SK-N-SH (cell line): ENCODE results near the gene TEPSIN. TPM values are rescaled to one million over a fixed set of nuclear protein-coding genes. Genes with fewer than 3 reads are reported as not detected.

Source experiments
- CTCF ChIA-PET: fragments of 300-600, 350-600 bp; formaldehyde crosslinking; extraction: SDS; loops from one replicate; lab custom pipeline; 2021; lab: Yijun Ruan, JAX
- POLR2A ChIA-PET: fragments of 350-600 bp; sonication (Branson Sonifier 250); formaldehyde crosslinking; extraction: SDS; loops from one replicate; lab custom pipeline; 2020; ENCODE audit warnings: antibody characterized with exemption, inconsistent platforms; lab: Yijun Ruan, JAX
- DNase-seq: peaks from one replicate; pipeline ENCODE4 v3.0.0; 2012
- H2AFZ ChIP-seq: fragments of 200-600 bp; sonication (generic); 2 replicates; pipeline ENCODE4 v1.8.1; 2016; ENCODE audit warnings: antibody characterized with exemption, mild to moderate bottlenecking, low read depth
- H3F3A ChIP-seq: fragments of 200-600 bp; sonication (generic); replicated peaks from 2 replicates; pipeline ENCODE3; 2016; ENCODE audit warnings: antibody characterized with exemption, mild to moderate bottlenecking; ENCODE audit not compliant: insufficient read depth
- H3K27ac ChIP-seq, 2 experiments: fragments of 200-500 bp in 1 of 2; fragments of 200-600 bp in 1 of 2; sonication (Bioruptor generic) in 1 of 2; sonication (generic), shearing (Covaris generic) in 1 of 2; 2 replicates each; pipeline versions ENCODE4 v1.5.1 to v1.6.1; 2014 to 2016; ENCODE audit warnings: low read depth in 2 of 2, inconsistent platforms in 1 of 2, low read length in 1 of 2, mild to moderate bottlenecking in 1 of 2, mixed read lengths in 1 of 2
- H3K27me3 ChIP-seq: fragments of 200-600 bp; sonication (generic), shearing (Covaris generic); 2 replicates; pipeline ENCODE4 v1.6.1; 2016; ENCODE audit warnings: mixed run types; ENCODE audit not compliant: insufficient read depth
- H3K36me3 ChIP-seq, 2 experiments: fragments of 200-500 bp in 1 of 2; fragments of 200-600 bp in 1 of 2; sonication (Bioruptor generic) in 1 of 2; sonication (generic) in 1 of 2; replicated peaks in 1 of 2; 2 replicates each; pipeline versions ENCODE3 to v1.5.1; 2014 to 2016; ENCODE audit warnings: low read length in 1 of 2, mild to moderate bottlenecking in 1 of 2; ENCODE audit not compliant: insufficient read depth in 2 of 2, control insufficient read depth in 1 of 2
- H3K4me1 ChIP-seq, 2 experiments: fragments of 200-500 bp in 1 of 2; fragments of 200-600 bp in 1 of 2; sonication (Bioruptor generic) in 1 of 2; sonication (generic), shearing (Covaris generic) in 1 of 2; 2 replicates each; pipeline versions ENCODE4 v1.5.1 to v1.6.1; 2014 to 2016; ENCODE audit warnings: low read depth in 1 of 2, low read length in 1 of 2, mixed run types in 1 of 2; ENCODE audit not compliant: insufficient read depth in 2 of 2, control insufficient read depth in 1 of 2
- H3K4me2 ChIP-seq: fragments of 200-600 bp; sonication (generic), shearing (Covaris generic); 2 replicates; pipeline ENCODE4 v1.6.1; 2017; ENCODE audit warnings: mixed run types
- H3K4me3 ChIP-seq, 2 experiments: fragments of 200-500 bp in 1 of 2; fragments of 200-600 bp in 1 of 2; sonication (Bioruptor generic) in 1 of 2; sonication (generic), shearing (Covaris generic) in 1 of 2; 2 replicates each; pipeline versions ENCODE4 v1.5.1 to v1.8.1; 2014 to 2016; ENCODE audit warnings: low read depth in 2 of 2, inconsistent platforms in 1 of 2, low read length in 1 of 2, mild to moderate bottlenecking in 1 of 2, mixed read lengths in 1 of 2, moderate library complexity in 1 of 2
- H3K79me2 ChIP-seq: fragments of 200-600 bp; sonication (generic); 2 replicates; pipeline ENCODE4 v1.8.1; 2017; ENCODE audit warnings: mild to moderate bottlenecking; ENCODE audit not compliant: insufficient read depth
- H3K9ac ChIP-seq: fragments of 200-600 bp; sonication (generic); 2 replicates; pipeline ENCODE4 v1.6.1; 2017; ENCODE audit warnings: mixed run types
- H3K9me2 ChIP-seq: fragments of 200-600 bp; sonication (generic); 2 replicates; pipeline ENCODE4 v1.6.1; 2017; ENCODE audit warnings: mixed run types
- H3K9me3 ChIP-seq: fragments of 200-600 bp; sonication (generic); 2 replicates; pipeline ENCODE4 v1.6.1; 2017; ENCODE audit warnings: mixed run types, mild to moderate bottlenecking, moderate library complexity
- H4K20me1 ChIP-seq: fragments of 200-600 bp; sonication (generic); 2 replicates; pipeline ENCODE4 v1.6.1; 2017; ENCODE audit warnings: mild to moderate bottlenecking, mixed run types; ENCODE audit not compliant: insufficient read depth
- ELF1 ChIP-seq: IDR thresholded peaks from 2 replicates; pipeline ENCODE4 v1.4.0; 2012
- EZH2phosphoT487 ChIP-seq: fragments of 200-600 bp; sonication (generic); IDR thresholded peaks from 2 replicates; pipeline ENCODE4 v1.6.1; 2017; ENCODE audit warnings: low read depth, mixed run types, mild to moderate bottlenecking, antibody characterized with exemption, moderate library complexity, borderline replicate concordance
- FOXM1 ChIP-seq: IDR thresholded peaks from 2 replicates; pipeline ENCODE4 v1.4.0; 2012; ENCODE audit warnings: low read depth, mild to moderate bottlenecking
- GATA2 ChIP-seq: sonication (generic); formaldehyde crosslinking; IDR thresholded peaks from 2 replicates; pipeline ENCODE4 v1.5.0; 2020; ENCODE audit warnings: mild to moderate bottlenecking, missing genetic modification reagents
- IRF3 ChIP-seq: fragments of 150-350 bp; IDR thresholded peaks from 2 replicates; pipeline ENCODE4 v1.6.1; 2016; ENCODE audit warnings: mild to moderate bottlenecking, low read depth, low read length
- JUND ChIP-seq: IDR thresholded peaks from 2 replicates; pipeline ENCODE4 v1.4.0; 2012
- MAX ChIP-seq: IDR thresholded peaks from 2 replicates; pipeline ENCODE4 v1.4.0; 2012; ENCODE audit warnings: low read depth
- NFIC ChIP-seq: IDR thresholded peaks from 2 replicates; pipeline ENCODE4 v1.4.0; 2012; ENCODE audit warnings: borderline replicate concordance
- RAD21 ChIP-seq: IDR thresholded peaks from 2 replicates; pipeline ENCODE4 v1.6.1; 2012; ENCODE audit warnings: mild to moderate bottlenecking, low read length
- RFX5 ChIP-seq: IDR thresholded peaks from 2 replicates; pipeline ENCODE4 v1.6.1; 2012; ENCODE audit warnings: mild to moderate bottlenecking, improper control_type of control experiment, low read length
- RXRA ChIP-seq: IDR thresholded peaks from 2 replicates; pipeline ENCODE4 v1.4.0; 2012; ENCODE audit warnings: low read depth, mild to moderate bottlenecking, borderline replicate concordance
- SIN3A ChIP-seq: IDR thresholded peaks from 2 replicates; pipeline ENCODE4 v1.6.1; 2012; ENCODE audit warnings: low read depth, mild to moderate bottlenecking, low read length, moderate library complexity, borderline replicate concordance
- TCF12 ChIP-seq: IDR thresholded peaks from 2 replicates; pipeline ENCODE4 v1.4.0; 2012
- TEAD4 ChIP-seq: IDR thresholded peaks from 2 replicates; pipeline ENCODE4 v1.4.0; 2012; ENCODE audit warnings: mild to moderate bottlenecking, borderline replicate concordance; ENCODE audit not compliant: insufficient read depth
- YY1 ChIP-seq: IDR thresholded peaks from 2 replicates; pipeline ENCODE4 v1.4.0; 2012; ENCODE audit warnings: low read depth, mild to moderate bottlenecking
- WGBS: methylation state at CpG from one replicate; pipeline ENCODE4 v1.1.6; 2017; ENCODE audit warnings: low lambda C conversion rate; 5-methylcytosine and 5-hydroxymethylcytosine counted together
- polyA plus RNA-seq, 3 experiments: library from polyadenylated mRNA; depleted of rRNA; stranded (reverse); fragments of >200 nt; gene quantifications; 2 replicates each; pipeline ENCODE4 v1.2.3, GENCODE V29; 2012
- TF ChIP-seq, protein P1 (sequence below): fragments of 150-350 bp; IDR thresholded peaks from 2 replicates; pipeline ENCODE4 v1.6.1; 2017; ENCODE audit warnings: antibody characterized with exemption, low read length, low read depth, borderline replicate concordance

Gene TEPSIN
- polyA plus RNA-seq, 1 of the 3 experiments (the other 2 are of a cell fraction) = 35.3 TPM

- Histone ChIP-seq H3K27me3 (no peaks in the 10 kb centered on the region), H3K9me2 (no peaks in the 10 kb centered on the region), H3K9ac (no peak overlapping the region), H3K4me3 (no peak overlapping the region), H4K20me1 (peaks cover 25% of the 10 kb centered on the region), H3K79me2 (peaks cover 11% of the 10 kb centered on the region; the same call in 1 of the 2 replicates), H3K9me3 (no peaks in the 10 kb centered on the region), H2AFZ (no peak overlapping the region), H3K36me3 (peaks cover 18 to 55% of the 10 kb centered on the region in 2 experiments), H3K4me2 (no peak overlapping the region), H3K4me1 (peaks cover 0 to 21% of the 10 kb centered on the region in 2 experiments; a peak in 1 of 4 replicates), H3K27ac (no peak overlapping the region), H3F3A (no peaks in the 10 kb centered on the region)
- no peak for DNase-seq
- WGBS = 97% methylated on average over 18 of the region's 24 CpGs
- POLR2A ChIA-PET = no interaction called here
- TF ChIP-seq, protein P1, sequence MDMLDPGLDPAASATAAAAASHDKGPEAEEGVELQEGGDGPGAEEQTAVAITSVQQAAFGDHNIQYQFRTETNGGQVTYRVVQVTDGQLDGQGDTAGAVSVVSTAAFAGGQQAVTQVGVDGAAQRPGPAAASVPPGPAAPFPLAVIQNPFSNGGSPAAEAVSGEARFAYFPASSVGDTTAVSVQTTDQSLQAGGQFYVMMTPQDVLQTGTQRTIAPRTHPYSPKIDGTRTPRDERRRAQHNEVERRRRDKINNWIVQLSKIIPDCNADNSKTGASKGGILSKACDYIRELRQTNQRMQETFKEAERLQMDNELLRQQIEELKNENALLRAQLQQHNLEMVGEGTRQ = no peak
- TF ChIP-seq YY1 (no peak), MAX (no peak), IRF3 (no peak), NFIC (no peak), GATA2 (CRISPR knock-in tag) (no peak), RAD21 (no peak), TEAD4 (no peak), JUND (no peak)
- CTCF ChIA-PET = interaction anchor here (1.2 to 4.7 kb wide), 3 partner anchors 11 to 28 kb away, joined by 4 to 55 read pairs (median 4); partner anchors contain the start of gene SLC38A10
These were observed 41.7 kb upstream of the TEPSIN start for GRCh38 chr17:81280571-81280970.

DNA sequence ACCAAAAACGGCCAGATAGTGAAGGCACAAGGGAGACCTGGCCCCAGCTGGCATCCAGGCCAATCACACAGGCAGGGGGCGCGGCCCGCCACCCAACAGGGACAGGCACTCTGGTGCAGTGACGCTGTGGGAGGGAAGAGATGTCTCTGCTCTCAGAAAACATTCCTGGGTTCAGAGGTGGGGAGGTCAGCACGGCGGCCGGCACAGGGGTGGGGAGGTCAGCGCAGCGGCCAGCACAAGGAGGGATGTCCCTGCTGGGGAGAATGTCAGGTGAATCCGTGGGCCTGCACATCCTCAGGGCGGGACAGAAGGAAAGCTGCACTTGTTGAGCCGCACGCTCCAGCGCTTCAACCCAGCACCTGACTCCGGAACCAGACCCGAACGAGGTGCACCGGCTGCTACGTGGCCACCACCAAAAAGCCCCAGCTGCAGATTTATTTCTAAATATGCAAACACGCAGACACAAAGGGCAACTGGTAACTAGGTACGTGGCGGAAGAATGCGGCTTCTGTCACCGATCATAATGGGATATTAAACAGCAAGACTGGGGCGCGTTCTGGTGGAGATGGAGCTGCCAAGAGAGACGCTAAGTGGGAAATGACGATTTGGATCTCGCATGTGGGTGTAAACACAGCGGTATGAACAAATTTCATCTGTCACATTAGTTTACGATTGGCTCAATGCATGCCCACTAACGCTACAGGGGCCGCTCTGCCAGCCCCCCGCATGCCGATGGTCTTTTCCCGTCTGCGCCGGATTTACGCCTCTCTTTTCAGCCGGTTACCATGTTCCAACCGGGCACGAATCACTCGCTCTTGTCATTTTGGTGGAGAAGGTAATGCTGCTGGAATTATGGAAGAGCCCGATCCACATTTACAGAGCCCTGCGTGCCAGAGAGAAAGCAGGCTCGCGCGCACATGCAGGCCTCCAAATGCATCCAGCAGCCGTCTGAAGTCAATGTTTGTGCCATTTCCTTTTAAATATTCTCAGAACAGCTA, 40.7 kb upstream of the TEPSIN start:
- no peak for DNase-seq
- peaks cover 15% of the 10 kb centered on the region; the same call in 1 of the 2 replicates for H4K20me1 ChIP-seq
- peaks cover 3% of the 10 kb centered on the region; the same call in 1 of the 2 replicates for H3K79me2 ChIP-seq
- no peak overlapping the region for H3K9ac ChIP-seq
- H3K4me1 ChIP-seq = peaks cover 0 to 21% of the 10 kb centered on the region in 2 experiments; a peak in 1 of 4 replicates
- H3K9me2 ChIP-seq = no peaks in the 10 kb centered on the region
- no peak overlapping the region for H2AFZ ChIP-seq
- ChIA-PET POLR2A (no interaction called here), CTCF (interaction anchor here (0.8 to 4.7 kb wide), 8 partner anchors 12 to 322 kb away, joined by 3 to 55 read pairs (median 4); no protein-coding TSS in a partner anchor)
- TF ChIP-seq YY1 = no peak
- TF ChIP-seq RAD21 = no peak
- no peak for TF ChIP-seq SIN3A
- no peak for TF ChIP-seq RXRA
- no peak for TF ChIP-seq FOXM1
- no peak for TF ChIP-seq RFX5
- no peak for TF ChIP-seq TCF12
- no peak for TF ChIP-seq MAX
- TF ChIP-seq ELF1 = no peak
- no peak for TF ChIP-seq IRF3
- TF ChIP-seq GATA2 (CRISPR knock-in tag) = no peak
- no peak for TF ChIP-seq TEAD4
- no peak for TF ChIP-seq NFIC
- no peak for TF ChIP-seq EZH2phosphoT487
- H3K27ac ChIP-seq = no peak overlapping the region
- H3K36me3 ChIP-seq = peaks cover 21 to 56% of the 10 kb centered on the region in 2 experiments
- no peaks in the 10 kb centered on the region for H3K9me3 ChIP-seq
- H3F3A ChIP-seq = no peaks in the 10 kb centered on the region
- no peak overlapping the region for H3K4me3 ChIP-seq
- WGBS = 95% methylated on average over 47 of the region's 50 CpGs
- no peak overlapping the region for H3K4me2 ChIP-seq
- H3K27me3 ChIP-seq = no peaks in the 10 kb centered on the region
